B cell (primary cell): ENCODE measurements around the gene CTCF. TPM values are rescaled to one million over a fixed set of nuclear protein-coding genes. Genes with fewer than 3 reads are reported as not detected.
A peak's percentile ranks its signal among the peaks of the same experiment; 100 is the strongest.

ENCODE experiments used
- ATAC-seq: fragments of 200-7000 bp; cut with Tn5 transposase; one replicate; pipeline ENCODE4 v1.10.0; 2021; ENCODE audit warnings: low read depth, mild to moderate bottlenecking, moderate number of reproducible peaks, moderate library complexity
- CTCF ChIA-PET: fragments of 350-600 bp; sonication (Branson Sonifier 250); formaldehyde crosslinking; loops from one replicate; lab custom pipeline; 2021; ENCODE audit warnings: antibody characterized with exemption, inconsistent platforms; lab: Charles Lee
- POLR2A ChIA-PET: fragments of 350-600 bp; sonication (Branson Sonifier 250); formaldehyde crosslinking; loops from one replicate; lab custom pipeline; 2021; ENCODE audit warnings: antibody characterized with exemption; lab: Charles Lee
- DNase-seq: peaks from one replicate; pipeline ENCODE4 v3.0.0; 2013
- H2AFZ ChIP-seq: 2 replicates; pipeline ENCODE4 v1.6.1; 2012; ENCODE audit warnings: mild to moderate bottlenecking, low read depth, low read length; ENCODE audit not compliant: insufficient read depth, poor library complexity, severe bottlenecking
- H3K27ac ChIP-seq, 2 donors: 1 replicate in 1 of 2; 2 replicates in 1 of 2; pipeline ENCODE4 v1.5.1; 2012 to 2013; ENCODE audit warnings: low read length in 2 of 2, mild to moderate bottlenecking in 2 of 2, moderate library complexity in 1 of 2
- H3K27me3 ChIP-seq, 4 experiments: fragments of 200-600 bp in 1 of 4; sonication (generic) in 1 of 4; replicated peaks in 1 of 4; 1 replicate in 2 of 4; 2 replicates in 2 of 4; pipeline versions ENCODE4 v1.6.1 to v1.7.0; 2013 to 2016; ENCODE audit warnings: low read length in 3 of 4, mild to moderate bottlenecking in 2 of 4, mixed read lengths in 1 of 4, moderate library complexity in 1 of 4; ENCODE audit not compliant: insufficient read depth in 4 of 4, control insufficient read depth in 3 of 4; ENCODE audit errors: control extremely low read depth in 1 of 4
- H3K36me3 ChIP-seq, 2 experiments: replicated peaks in 1 of 2; 1 replicate in 1 of 2; 2 replicates in 1 of 2; pipeline versions ENCODE4 v1.6.1 to v1.7.1; 2013; ENCODE audit warnings: low read length in 1 of 2; ENCODE audit not compliant: insufficient read depth in 2 of 2, control insufficient read depth in 1 of 2; ENCODE audit errors: control extremely low read depth in 1 of 2, extremely low read depth in 1 of 2
- H3K4me1 ChIP-seq, 2 donors: fragments of 200-600 bp in 1 of 2; sonication (generic) in 1 of 2; 1 replicate in 1 of 2; 2 replicates in 1 of 2; pipeline versions ENCODE4 v1.5.1 to v1.6.1; 2013 to 2017; ENCODE audit warnings: low read length in 2 of 2; ENCODE audit not compliant: control insufficient read depth in 2 of 2, insufficient read depth in 2 of 2
- H3K4me2 ChIP-seq: replicated peaks from 2 replicates; pipeline ENCODE3; 2012; ENCODE audit warnings: mild to moderate bottlenecking, low read depth, low read length; ENCODE audit not compliant: poor library complexity, severe bottlenecking
- H3K4me3 ChIP-seq, 5 experiments: fragments of 200-600 bp in 1 of 5; sonication (generic) in 1 of 5; 1 replicate in 3 of 5; 2 replicates in 2 of 5; pipeline versions ENCODE4 v1.5.1 to v1.7.0; 2011 to 2016; ENCODE audit warnings: low read length in 4 of 5, mild to moderate bottlenecking in 4 of 5, low read depth in 2 of 5, control low read depth in 1 of 5, moderate library complexity in 1 of 5; ENCODE audit not compliant: insufficient read depth in 1 of 5; ENCODE audit errors: control extremely low read depth in 1 of 5, extremely low read depth in 1 of 5
- H3K79me2 ChIP-seq: fragments of 200-600 bp; sonication (generic); one replicate; pipeline ENCODE4 v1.6.0; 2016; ENCODE audit warnings: low read length; ENCODE audit not compliant: control insufficient read depth, insufficient read depth
- H3K9ac ChIP-seq: fragments of 200-600 bp; sonication (generic); 2 replicates; pipeline ENCODE4 v1.6.1; 2017; ENCODE audit warnings: mild to moderate bottlenecking, low read length, moderate library complexity
- H3K9me3 ChIP-seq, 3 donors: one replicate each; pipeline versions ENCODE4 v1.6.1 to v1.7.1; 2013; ENCODE audit warnings: low read length in 2 of 3; ENCODE audit not compliant: control insufficient read depth in 2 of 3, insufficient read depth in 1 of 3; ENCODE audit errors: control extremely low read depth in 1 of 3
- H4K20me1 ChIP-seq: 2 replicates; pipeline ENCODE4 v1.6.0; 2012; ENCODE audit warnings: mild to moderate bottlenecking, low read length; ENCODE audit not compliant: insufficient read depth, control insufficient read depth, poor library complexity, severe bottlenecking
- H3K27ac Mint-ChIP-seq: one replicate; pipeline ENCODE4 v1.8.0; 2021; ENCODE audit warnings: mixed read lengths
- H3K27me3 Mint-ChIP-seq: one replicate; pipeline ENCODE4 v1.8.0; 2021; ENCODE audit warnings: mixed read lengths
- H3K4me1 Mint-ChIP-seq: one replicate; pipeline ENCODE4 v1.8.0; 2021; ENCODE audit warnings: mixed read lengths
- H3K4me3 Mint-ChIP-seq: one replicate; pipeline ENCODE4 v1.8.0; 2021; ENCODE audit warnings: mixed read lengths
- H3K9me3 Mint-ChIP-seq: one replicate; pipeline ENCODE4 v1.8.0; 2022; ENCODE audit warnings: mixed read lengths; ENCODE audit not compliant: insufficient read depth
- EZH2 ChIP-seq: IDR thresholded peaks from 2 replicates; pipeline ENCODE4 v1.6.1; 2012; ENCODE audit warnings: borderline replicate concordance, low read depth, mild to moderate bottlenecking, moderate library complexity, low read length; ENCODE audit not compliant: insufficient read depth, poor library complexity, severe bottlenecking
- WGBS: methylation state at CpG from one replicate; pipeline ENCODE4 v1.1.5; 2013; ENCODE audit warnings: missing lambda C conversion rate; ENCODE audit not compliant: insufficient coverage; 5-methylcytosine and 5-hydroxymethylcytosine counted together
- intact Hi-C: fragments of 100-400 bp; cut with micrococcal nuclease; formaldehyde crosslinking; loops from one replicate; pipeline ENCODE4 v1.10.0; 2022
- polyA plus RNA-seq: library from polyadenylated mRNA; depleted of rRNA; stranded (reverse); fragments of >200 nt; gene quantifications from 2 replicates; pipeline ENCODE4 v1.2.3, GENCODE V29; 2012
- total RNA-seq, 2 donors: library from RNA; stranded (reverse); fragments of 120-200 nt in 1 of 2; gene quantifications; 1 replicate in 1 of 2; 2 replicates in 1 of 2; pipeline versions ENCODE4 v1.2.3 to v1.2.4, GENCODE V29; 2013 to 2022
- TF ChIP-seq, protein P1 (sequence below): fragments of 200-600 bp; IDR thresholded peaks from one replicate; pipeline ENCODE4 v1.8.0; 2022; ENCODE audit warnings: antibody characterized with exemption, mild to moderate bottlenecking

The CTCF gene
- total and polyA plus RNA-seq, 2 donors (not counting 1 experiment from before 2014, with no cell fraction given), result 42.7 to 78.4 TPM

- Mint-ChIP-seq H3K9me3 (no peaks in the 10 kb centered on the region), H3K27me3 (no peaks in the 10 kb centered on the region), H3K27ac (peak overlapping the region; percentile 95), H3K4me1 (peaks cover 50% of the 10 kb centered on the region), H3K4me3 (peak overlapping the region; percentile 89)
- H3K4me3 ChIP-seq, result peak overlapping the region; percentile 50 to 76 (median 60)
- TF ChIP-seq, protein P1, sequence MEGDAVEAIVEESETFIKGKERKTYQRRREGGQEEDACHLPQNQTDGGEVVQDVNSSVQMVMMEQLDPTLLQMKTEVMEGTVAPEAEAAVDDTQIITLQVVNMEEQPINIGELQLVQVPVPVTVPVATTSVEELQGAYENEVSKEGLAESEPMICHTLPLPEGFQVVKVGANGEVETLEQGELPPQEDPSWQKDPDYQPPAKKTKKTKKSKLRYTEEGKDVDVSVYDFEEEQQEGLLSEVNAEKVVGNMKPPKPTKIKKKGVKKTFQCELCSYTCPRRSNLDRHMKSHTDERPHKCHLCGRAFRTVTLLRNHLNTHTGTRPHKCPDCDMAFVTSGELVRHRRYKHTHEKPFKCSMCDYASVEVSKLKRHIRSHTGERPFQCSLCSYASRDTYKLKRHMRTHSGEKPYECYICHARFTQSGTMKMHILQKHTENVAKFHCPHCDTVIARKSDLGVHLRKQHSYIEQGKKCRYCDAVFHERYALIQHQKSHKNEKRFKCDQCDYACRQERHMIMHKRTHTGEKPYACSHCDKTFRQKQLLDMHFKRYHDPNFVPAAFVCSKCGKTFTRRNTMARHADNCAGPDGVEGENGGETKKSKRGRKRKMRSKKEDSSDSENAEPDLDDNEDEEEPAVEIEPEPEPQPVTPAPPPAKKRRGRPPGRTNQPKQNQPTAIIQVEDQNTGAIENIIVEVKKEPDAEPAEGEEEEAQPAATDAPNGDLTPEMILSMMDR, result no peak
- TF ChIP-seq EZH2, result no peak
- peaks cover 73% of the 10 kb centered on the region for H3K79me2 ChIP-seq
- ATAC-seq (peak; percentile 74), DNase-seq (peak; percentile 99)
- peak overlapping the region; percentile 70 for H2AFZ ChIP-seq
- CTCF ChIA-PET, result interaction anchor here (0.5 to 11.4 kb wide), 21 partner anchors 12 to 667 kb away, joined by 3 to 407 read pairs (median 5); partner anchors contain the start of genes ACD, ATP6V0D1, C16orf86 and CARMIL2
- H3K27ac ChIP-seq, result peak overlapping the region; percentile 71 to 80
- H4K20me1 ChIP-seq, result peaks cover 7% of the 10 kb centered on the region
- peak overlapping the region; percentile 87 for H3K4me2 ChIP-seq
- H3K27me3 ChIP-seq, result no peaks in the 10 kb centered on the region
- H3K4me1 ChIP-seq, result peaks cover 42 to 55% of the 10 kb centered on the region in 2 donors
- under 1% methylated on average over 76 of the region's 76 CpGs for WGBS
- intact Hi-C loops, result loop anchor here (1.0 to 5.0 kb wide), 10 partner anchors 15 to 375 kb away; partner anchors contain the start of genes ATP6V0D1, NUTF2, PSMB10 and RANBP10
- no peaks in the 10 kb centered on the region for H3K9me3 ChIP-seq
- peaks cover 0 to 8% of the 10 kb centered on the region in 2 experiments for H3K36me3 ChIP-seq
- POLR2A ChIA-PET, result interaction anchor here (0.6 to 8.3 kb wide), 20 partner anchors 9 to 532 kb away, joined by 3 to 166 read pairs (median 5); partner anchors contain the start of genes ACD, ATP6V0D1, CARMIL2 and DPEP2
- H3K9ac ChIP-seq, result peak overlapping the region; percentile 76
These were observed 351 bp upstream of the CTCF start for GRCh38 chr16:67561824-67562525.
